GM21528 (cell line): ENCODE data around the gene UTP25.

ENCODE experiments used
- ATAC-seq: cut with Tn5 transposase; IDR thresholded peaks from one replicate; pipeline ENCODE4 v1.9.1; 2021; ENCODE audit warnings: mild to moderate bottlenecking, moderate library complexity; ENCODE audit not compliant: unreplicated experiment, low FRiP score

The UTP25 gene

DNA sequence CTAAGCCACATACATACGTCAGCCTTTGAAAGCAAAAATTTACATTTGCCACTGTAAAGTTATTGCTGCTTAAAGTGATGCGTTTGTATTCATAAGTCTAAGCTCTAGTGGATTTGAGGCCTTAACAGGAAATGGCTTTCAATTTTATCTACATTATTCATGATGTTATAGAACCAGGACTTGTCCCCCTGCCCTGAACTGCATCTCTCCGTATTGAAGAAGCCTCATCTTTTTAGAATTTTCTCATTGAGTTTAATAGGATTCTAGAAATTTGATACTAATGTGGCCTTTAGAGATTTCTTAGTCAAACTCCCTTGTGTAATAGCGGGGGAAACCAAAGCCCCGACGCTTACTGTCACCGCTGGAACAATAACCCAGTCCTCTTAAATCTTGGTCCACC is 9.9 kb downstream of the UTP25 start:
- ATAC-seq: no peak

DNA sequence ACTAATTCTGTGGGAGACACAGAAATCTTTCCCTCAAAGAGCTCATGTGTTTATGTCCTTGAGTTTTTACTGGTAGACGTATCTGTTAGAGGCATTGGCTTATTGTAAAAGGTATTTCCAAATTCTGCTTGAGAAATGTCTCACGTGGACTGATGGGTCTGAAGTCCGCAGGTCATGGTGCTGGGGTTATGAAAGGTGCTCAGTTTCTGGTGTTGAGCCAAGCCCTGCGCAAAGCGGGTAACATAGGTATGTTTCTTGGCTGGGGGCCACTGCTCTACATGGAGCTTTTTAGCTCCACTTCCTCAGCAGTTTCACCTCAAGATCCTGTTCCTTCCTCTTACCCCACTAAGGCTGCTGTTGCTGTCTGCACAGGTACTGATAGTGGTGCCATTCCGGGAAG is 10.8 kb downstream of the UTP25 start:
- no peak for ATAC-seq

DNA sequence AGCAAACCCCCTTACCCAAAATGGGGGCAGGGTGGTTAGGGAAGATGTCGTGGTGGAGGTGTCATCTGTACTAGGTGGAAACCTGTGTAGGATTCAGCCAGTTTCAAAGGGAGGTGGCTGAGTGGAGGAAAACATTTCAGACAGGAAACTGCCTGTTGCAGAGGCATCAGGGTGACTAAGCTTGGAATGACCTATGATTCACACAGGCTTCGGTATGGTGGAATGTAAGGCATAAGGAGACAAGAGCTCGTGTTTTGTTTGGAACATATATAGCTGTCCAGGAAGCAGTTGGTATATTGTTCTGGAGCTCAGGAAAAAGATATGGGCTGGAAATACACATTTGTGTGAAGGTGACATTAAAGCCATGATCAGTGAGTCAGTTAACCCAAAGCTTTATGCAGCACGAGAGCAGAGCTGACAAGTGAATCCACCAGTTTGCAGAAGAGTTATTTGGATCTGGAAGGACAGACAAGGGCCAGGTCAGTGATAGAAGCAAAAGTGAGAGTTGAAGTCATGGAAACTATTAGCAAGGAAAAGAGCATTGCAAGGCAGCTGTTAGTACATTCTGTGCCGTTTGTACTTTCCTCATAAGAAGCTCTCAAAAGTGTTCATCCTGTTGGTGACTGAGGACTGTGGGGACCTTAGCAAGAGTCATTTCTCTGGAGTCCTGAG is 12.2 kb downstream of the UTP25 start:
- ATAC-seq: no peak

DNA sequence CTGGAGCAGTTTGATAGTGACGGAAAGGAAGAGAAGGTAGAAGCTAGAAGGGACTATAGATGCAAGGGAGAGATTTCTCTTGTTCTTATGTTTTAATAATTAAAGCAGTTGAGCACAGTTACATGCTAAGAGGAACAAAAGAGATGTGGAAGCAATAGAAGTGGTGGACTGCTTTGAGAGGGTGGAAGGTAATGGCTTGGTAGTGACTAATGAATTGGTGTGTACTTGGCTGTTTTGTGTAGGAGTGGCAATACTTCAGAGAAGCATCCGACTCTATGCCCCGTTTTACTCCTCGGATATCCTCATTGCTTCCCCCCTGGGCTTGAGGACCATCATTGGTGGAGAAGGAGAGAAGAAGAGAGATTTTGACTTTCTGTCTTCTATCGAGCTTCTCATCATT is 12.8 kb downstream of the UTP25 start:
- ATAC-seq: no peak

DNA sequence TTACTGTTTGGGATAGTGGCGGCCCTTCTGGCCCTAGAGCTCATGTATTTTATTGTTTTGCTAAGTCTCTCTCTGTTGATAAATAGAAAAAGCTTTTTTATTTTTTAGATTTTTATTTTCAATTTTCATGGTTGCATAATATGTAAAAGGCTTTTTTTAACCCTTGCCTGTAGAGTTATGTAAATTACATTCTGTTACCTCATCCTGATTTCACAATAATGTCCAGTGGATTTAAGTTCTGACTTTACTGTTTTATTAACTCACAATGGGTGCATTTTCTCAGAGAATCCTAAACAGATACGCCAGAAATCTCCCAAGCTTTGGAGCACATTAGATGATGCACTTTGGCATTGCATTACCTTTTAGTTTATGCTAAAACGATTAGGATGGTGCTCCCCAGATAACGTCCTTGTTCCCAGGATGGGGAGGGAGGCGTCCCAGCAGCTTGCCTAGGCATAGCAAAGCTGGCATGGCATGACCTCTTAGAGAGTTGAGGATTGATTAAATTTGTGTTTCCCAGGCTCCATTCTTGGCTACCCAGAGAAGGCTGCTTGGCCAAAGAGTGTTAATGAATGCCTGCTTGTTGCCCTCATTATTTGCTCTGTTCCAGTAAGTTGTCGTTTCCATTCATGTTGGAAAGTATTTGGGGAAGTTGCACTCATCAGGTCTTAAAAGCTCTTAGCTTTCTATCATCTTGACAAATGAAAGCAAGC is 17.1 kb downstream of the UTP25 start:
- no peak for ATAC-seq

DNA sequence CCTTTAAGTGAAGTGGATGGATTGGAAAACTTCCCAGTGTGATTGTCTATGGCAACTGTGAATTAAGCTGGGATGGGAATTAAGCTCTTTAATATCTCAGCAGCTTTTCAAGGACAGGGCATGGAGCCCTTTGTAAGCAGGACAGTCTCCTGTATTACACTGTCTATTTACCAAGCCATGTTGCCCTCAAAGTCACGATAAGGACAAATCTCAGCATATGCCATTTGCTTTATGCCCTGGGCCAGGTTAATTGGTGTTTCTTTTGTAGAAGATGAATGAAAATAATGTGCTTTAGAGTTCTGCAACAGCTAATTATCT is 17.6 kb downstream of the UTP25 start:
- ATAC-seq: no peak

DNA sequence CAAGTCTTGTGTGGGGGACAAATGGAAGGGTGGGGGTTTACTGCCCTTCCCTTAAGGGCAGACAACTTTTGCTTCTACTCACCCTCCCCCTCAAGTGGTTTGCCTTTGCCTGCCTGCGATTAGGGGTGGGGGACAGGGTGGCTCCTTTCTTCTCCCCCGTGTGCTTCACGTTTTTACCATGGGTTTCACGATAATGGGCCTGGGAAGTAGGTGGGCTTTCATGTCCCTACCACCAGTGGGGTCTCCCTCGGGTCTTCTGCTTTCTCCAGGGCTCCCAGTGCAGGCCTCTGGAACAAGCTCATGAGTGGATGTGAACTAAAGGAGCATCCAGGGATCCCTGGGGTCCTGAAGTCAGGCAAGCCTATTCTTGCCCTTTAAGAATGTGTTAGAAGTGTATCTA is 21.6 kb downstream of the UTP25 start:
- no peak for ATAC-seq

DNA sequence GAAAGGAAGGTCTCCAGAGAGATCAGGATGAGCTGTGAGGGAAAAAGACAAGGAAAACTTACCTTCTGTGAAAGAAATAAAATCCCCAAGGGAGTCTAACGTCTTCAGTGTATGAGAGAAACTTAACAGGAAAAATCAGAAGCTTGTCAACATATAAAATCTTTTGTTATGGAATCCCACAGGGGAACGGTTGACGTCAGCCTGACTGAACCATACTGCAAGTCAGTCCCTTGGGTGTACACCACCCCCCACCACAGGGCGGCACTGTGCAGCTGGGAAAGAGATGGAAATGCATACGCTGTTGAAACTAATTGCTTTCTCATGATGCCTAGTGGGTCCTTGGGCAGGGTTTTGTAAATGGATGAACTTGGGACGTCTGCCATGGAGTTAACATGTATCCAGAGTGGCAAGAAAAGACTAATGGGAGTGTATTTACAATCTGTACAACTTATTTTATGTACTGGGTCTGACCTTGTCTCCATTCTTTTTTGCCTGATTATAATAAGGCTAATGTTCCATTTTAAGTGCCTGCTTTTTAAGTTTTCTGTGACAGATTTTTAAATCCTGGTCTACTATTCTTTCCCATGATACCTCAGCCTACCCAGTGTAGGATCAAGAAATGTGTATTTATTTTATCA is 22.7 kb downstream of the UTP25 start:
- ATAC-seq: no peak

DNA sequence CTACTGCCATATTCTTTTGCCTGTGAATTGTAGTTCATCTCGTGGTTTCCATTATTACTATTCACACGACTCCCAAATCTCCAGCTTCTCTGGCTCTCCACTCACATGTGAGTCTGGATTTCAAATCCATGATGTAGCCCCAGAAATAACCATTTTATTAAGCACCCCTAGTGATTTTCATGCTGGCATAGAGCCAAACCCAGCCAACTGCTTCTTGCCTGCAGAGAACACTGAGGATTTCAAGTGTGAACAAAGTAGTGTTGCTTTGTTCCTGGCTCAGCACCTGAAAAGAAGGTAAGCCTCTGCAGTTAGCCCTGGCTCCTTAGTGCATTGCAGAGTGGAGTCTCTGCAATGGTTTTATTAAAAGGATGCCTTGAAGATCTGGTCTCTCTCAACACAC is 25.9 kb downstream of the UTP25 start:
- ATAC-seq: no peak

DNA sequence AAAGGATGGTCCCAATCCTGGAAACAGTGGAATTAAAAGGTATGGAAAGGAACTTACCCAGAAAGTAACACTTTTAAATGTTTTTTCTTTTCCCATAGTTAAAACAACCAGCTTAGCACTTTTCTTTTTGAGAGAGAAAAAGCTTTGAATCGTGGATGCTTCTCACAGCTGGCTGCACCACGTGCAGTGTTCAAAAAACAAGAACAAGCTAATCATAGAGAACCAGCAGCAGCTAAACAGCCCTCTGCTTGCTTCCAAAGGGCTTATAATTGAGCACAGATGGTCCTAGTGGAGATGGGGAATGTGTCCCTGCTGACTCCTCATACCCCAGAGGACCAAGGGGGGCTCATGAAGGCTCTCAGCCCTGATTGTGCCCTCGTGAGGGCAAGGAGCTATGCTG is 26.4 kb downstream of the UTP25 start:
- no peak for ATAC-seq

DNA sequence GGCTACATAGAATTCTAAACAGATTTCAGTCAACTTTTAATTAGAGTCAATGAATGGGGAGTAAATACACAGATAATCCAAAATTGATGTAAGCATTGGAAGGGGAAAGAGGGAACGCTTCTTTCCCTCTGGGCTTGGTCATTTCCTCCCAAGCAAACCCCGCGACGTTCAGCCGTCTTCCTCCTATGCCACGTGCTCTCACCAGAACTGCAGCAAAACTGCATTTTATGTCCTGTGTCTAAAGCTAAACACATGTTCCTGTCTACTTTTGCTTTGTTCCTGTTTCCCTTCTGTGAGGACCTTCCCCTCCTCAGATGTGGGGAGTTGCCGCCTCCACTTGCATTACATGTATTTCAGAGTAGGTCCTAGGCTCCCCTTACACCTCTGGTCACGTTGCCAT is 27.2 kb downstream of the UTP25 start:
- no peak for ATAC-seq

DNA sequence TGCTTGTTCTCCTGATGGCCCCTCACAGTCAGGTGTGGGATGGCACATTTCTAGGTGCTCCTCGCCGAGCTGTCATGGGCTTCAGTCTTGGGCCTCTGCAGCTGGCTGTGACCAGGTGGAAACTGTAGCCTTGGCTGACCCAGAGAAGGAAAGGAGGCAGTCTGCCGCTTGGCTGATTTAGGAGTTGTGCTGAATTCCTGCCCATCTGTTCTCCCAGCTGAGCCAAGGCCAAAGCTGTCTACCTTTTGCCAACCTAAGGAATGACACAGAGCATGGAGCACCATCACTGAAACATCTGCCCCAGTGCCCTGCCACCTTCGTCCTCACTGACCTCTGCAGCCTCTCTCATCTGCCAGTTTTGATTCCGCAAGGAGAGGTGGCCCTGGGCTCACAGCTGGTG is 27.9 kb downstream of the UTP25 start:
- ATAC-seq: no peak

DNA sequence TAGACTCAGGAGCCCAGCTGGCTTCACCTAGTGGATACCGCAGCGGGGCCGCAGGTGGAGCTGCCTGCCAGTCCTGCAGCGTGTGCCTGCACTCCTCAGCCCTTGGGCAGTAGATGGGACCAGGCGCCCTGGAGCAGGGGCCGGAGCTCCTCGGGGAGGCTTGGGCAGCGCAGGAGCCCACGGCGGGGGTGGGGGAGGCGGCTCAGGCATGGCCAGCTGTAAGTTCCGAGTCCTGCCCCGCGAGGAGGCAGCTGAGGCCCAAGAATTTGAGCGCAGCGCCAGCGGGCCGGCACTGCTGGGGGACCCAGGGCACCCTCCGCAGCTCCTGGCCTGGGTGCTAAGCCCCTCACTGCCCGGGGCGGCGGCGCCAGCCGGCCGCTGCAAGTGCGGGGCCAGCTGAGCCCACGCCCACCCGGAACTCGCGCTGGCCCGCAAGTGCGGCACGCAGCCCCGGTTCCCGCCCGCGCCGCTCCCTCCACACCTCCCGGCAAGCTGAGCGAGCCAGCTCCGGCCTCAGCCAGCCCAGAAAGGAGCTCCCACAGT is 30.9 kb downstream of the UTP25 start:
- ATAC-seq: no peak

DNA sequence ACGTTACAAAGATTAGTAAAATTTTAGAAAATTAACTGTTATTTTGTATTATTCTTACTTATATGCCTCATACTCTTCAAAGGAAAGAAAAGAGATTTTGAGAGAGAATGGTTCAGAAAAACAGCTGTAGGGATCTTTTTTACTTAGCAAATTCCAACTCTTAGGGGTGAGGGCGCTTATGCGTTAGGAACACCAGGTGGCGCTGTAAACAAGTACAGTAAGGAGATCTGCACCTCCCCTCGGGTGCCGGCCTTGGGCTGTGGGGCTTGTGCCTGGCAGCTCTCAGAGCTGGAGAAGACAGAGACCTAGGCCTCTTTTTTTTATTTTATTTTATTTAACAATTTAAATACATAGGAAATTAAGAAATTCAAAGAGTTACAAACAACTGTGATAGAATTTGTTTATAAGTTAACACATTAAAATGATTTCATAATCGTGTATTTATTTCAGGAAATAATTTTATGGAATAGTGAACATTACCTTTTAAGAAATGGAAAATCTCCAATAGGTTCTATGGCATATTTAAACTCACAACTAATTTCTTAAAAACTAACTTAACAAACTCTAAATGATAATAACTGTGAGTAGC is 32.6 kb downstream of the UTP25 start:
- ATAC-seq: peak; percentile 86

DNA sequence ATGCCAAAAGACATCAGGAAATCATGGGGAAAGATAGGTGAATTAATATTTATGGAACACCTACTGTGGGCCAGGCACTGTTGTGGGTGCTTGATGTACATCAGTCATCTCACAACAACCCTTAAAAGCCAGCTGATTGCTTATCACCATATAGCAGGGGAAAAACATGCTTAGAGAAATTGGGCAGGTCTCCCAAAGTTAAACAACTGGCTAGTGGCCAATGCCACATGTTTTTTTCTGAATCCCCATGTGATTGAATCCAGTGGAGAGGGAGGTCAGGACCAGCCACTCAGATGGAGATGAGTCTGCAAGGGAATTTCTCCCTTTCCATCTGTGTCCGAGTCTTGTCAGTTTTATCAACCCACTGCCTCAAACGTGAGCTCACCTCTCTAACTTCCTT is 33.5 kb downstream of the UTP25 start:
- ATAC-seq: no peak

DNA sequence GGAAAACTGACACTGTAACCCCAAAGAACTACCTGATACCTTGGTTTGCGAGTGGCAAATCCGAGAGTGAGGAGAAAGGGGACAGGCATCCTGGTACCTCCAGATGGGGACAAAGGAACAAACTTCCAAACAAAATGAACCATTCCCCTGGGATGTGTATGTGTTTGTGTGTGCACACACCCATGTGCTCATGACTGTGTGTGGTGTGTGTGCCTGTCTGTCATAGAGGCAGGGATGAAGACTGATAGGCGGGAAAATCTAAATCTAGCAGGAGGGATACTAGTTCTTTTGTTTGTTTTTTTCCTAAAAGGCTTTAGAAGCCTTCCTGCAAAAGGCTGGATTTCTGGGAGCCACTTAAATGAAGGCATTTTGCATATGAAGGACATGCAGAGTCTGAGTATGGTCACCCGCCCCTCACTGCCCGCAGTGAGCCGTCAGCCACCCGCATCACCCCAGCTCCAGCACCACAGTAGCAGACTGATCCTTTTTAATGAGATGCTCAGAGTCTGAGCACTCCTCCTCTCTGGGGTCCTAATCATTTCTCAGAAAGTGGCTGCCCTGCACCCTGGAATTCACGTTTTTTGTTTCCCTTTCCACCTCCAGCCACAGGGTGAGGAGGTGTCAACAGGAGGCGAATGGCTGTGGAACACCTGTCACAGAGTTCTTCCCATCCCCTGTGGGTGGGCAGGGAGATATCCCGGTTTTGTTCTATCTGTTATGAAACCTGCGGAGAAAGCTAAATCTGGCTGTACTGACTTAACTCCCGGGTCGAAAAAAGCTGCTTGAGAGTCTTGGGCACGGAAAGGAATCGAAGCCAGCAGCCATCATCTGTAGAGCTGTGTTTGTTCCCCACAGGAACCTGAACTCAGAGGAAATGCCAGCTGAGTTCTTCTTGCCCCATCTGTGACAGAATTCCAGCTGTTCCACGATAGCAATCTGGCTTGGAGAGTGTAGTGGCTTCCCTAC is 34.9 kb downstream of the UTP25 start:
- ATAC-seq: no peak

DNA sequence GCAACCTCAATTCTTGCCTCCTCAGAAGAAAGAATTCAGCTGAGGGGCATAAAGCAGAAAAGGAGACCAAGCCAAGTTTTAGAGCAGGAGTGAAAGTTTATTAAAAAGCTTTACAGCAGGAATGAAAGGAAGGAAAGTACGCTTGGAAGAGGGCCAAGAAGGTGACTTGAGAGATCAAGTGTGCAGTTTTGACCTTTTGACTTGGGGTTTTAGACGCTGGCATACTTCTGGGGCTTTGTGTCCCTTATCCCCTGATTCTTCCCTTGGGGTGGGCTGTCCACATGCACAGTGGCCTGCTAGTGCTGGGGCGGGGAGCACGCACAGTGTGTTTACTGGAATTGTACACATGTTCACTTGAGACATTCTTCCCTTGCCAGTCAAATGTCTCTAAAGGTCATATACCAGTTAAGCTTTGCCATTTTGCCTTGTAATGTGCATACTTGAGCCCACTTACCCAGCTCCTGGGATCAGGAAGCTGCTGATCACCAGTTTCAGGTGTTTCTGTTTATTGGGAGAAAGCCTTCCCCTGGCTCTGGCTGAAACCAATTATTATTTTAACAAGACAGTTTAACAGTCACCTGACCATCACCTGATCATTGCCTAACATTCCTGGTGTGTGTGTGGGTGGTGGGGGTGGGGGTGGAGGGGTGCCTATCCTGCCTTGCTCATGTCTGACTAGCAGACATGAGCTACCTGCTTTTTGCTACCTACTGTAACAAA is 36.2 kb downstream of the UTP25 start:
- no peak for ATAC-seq

DNA sequence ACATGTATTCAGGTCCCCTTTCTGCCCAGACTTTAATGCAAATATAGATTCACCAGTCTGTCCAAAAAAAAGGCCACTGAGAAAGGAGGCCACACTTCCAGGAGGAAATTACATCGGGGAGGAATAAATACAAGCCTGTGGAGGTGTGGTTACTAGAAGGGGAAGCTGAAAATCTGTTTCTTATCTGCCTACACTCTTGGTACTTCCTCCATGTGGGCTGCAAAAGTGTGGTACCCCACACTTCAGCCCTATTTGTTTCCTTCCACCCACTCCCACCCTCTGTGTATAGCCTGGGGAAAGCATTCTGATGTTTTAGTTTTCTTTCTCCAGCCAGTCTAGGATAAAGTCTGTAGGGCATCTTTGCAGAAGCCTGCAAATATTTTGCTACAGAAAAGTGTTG is 38.4 kb downstream of the UTP25 start:
- ATAC-seq: no peak

DNA sequence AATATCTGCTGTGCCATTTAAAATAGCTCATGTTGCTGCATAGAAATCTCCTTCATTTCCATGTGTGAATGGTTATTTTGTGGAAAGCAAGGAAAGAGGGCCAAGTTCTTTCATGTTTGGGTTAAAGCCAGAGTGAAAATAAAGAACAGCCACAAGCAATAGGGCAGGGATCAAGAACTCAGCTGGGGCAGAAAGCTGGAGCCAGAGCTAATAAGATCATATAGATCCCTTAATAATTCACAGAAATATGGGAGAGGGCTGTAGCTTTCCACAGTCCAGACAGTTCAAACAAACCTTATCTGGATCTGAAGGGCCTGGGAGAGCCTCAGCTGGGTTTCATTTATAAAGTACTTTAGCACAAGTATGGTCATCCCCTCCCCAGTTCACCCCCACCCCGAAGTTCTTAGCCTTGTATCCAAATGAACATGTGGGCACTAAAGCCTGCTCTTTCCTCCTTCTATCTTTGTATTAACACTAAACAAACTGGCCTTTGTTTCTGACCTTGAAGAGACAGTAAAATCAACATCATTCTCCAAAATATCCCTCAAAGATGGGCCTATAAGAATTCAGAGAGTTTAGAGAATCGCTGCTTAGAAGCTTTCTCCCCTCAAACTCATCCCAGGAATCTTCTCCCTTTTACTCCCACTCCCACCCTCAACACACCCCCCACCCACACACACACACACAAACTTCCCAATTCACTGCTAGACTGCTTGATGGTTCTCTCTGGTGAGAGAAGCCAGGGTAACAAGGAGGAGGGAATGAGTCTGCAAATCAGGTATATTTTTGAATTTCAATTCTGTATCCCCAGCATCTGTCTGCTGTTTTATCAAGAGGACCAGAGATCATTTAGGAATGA is 41.7 kb downstream of the UTP25 start:
- no peak for ATAC-seq
